ENCODE measurements around the gene GPR137. TPM values are rescaled to one million over a fixed set of nuclear protein-coding genes. Genes with fewer than 3 reads are reported as not detected.

GPR137 gene
- total RNA-seq (ENCODE audit: unreplicated experiment), result 56.0 TPM
- long read RNA-seq, partial matches to known transcripts, result 0 of 6 reads
- long read RNA-seq, other reads (novel, unspliced or antisense), result 5 of 6 reads

GRCh38 chr11:64284962-64285884 is at the start of gene GPR137:
Gene GPR137 (plus strand): TSS chr11:64285848. CDS start chr11:64286525, 677 bp downstream.
- H3K36me3 Mint-ChIP-seq (ENCODE audit: low read depth, unreplicated experiment), result peaks cover 14% of the 10 kb centered on the region
- peaks cover 5% of the 10 kb centered on the region for H3K4me1 Mint-ChIP-seq (ENCODE audit: unreplicated experiment)
- TF ChIP-seq CTCF (IDR thresholded peaks at IDR 0.05; ENCODE audit: unreplicated experiment), result no peak
- no peaks in the 10 kb centered on the region for H3K9me3 Mint-ChIP-seq (ENCODE audit: unreplicated experiment)
- H3K4me3 Mint-ChIP-seq (ENCODE audit: unreplicated experiment), result peak within 1 kb of the TSS; percentile 88
- peak within 1 kb of the TSS; percentile 70 for H3K27ac Mint-ChIP-seq (ENCODE audit: unreplicated experiment)
- peak; percentile 91 for DNase-seq (ENCODE audit: low spot score)
- H3K27me3 Mint-ChIP-seq (ENCODE audit: unreplicated experiment), result peaks cover 12% of the 10 kb centered on the region

- Mint-ChIP-seq H3K9me3 (ENCODE audit: unreplicated experiment) (no peaks in the 10 kb centered on the region), H3K4me1 (ENCODE audit: unreplicated experiment) (peaks cover 11% of the 10 kb centered on the region), H3K4me3 (ENCODE audit: unreplicated experiment) (no peak overlapping the region), H3K27me3 (ENCODE audit: unreplicated experiment) (peaks cover 23% of the 10 kb centered on the region), H3K27ac (ENCODE audit: unreplicated experiment) (no peak overlapping the region), H3K36me3 (ENCODE audit: low read depth, unreplicated experiment) (peaks cover 5% of the 10 kb centered on the region)
- no peak for DNase-seq (ENCODE audit: low spot score)
- TF ChIP-seq CTCF (IDR thresholded peaks at IDR 0.05; ENCODE audit: unreplicated experiment), result no peak
Measured at GRCh38 chr11:64237484-64237951, 48.1 kb upstream of the GPR137 start.

- Mint-ChIP-seq H3K36me3 (ENCODE audit: low read depth, unreplicated experiment) (peaks cover 5% of the 10 kb centered on the region), H3K27me3 (ENCODE audit: unreplicated experiment) (peaks cover 26% of the 10 kb centered on the region), H3K27ac (ENCODE audit: unreplicated experiment) (no peak overlapping the region), H3K4me3 (ENCODE audit: unreplicated experiment) (no peak overlapping the region), H3K4me1 (ENCODE audit: unreplicated experiment) (peaks cover 11% of the 10 kb centered on the region), H3K9me3 (ENCODE audit: unreplicated experiment) (no peaks in the 10 kb centered on the region)
- no peak for TF ChIP-seq CTCF (IDR thresholded peaks at IDR 0.05; ENCODE audit: unreplicated experiment)
- no peak for DNase-seq (ENCODE audit: low spot score)
Measured at GRCh38 chr11:64238076-64238475, 47.6 kb upstream of the GPR137 start.

- Mint-ChIP-seq H3K27ac (ENCODE audit: unreplicated experiment) (peak overlapping the region; percentile 9), H3K4me1 (ENCODE audit: unreplicated experiment) (peaks cover 11% of the 10 kb centered on the region), H3K4me3 (ENCODE audit: unreplicated experiment) (no peak overlapping the region), H3K9me3 (ENCODE audit: unreplicated experiment) (no peaks in the 10 kb centered on the region), H3K27me3 (ENCODE audit: unreplicated experiment) (peaks cover 25% of the 10 kb centered on the region), H3K36me3 (ENCODE audit: low read depth, unreplicated experiment) (peaks cover 11% of the 10 kb centered on the region)
- TF ChIP-seq CTCF (IDR thresholded peaks at IDR 0.05; ENCODE audit: unreplicated experiment), result no peak
- no peak for DNase-seq (ENCODE audit: low spot score)
Measured at GRCh38 chr11:64238999-64239398, 46.6 kb upstream of the GPR137 start.
